CD1c-positive myeloid dendritic cell (primary cell): ENCODE results near the gene NEDD9.

Experiments used
- DNase-seq: peaks from one replicate; pipeline ENCODE4 v3.0.0-alpha.2; 2016; ENCODE audit errors: extremely low spot score

NEDD9 gene

GRCh38 chr6:11144393-11144851 lies 88.0 kb downstream of the NEDD9 start:
- DNase-seq = peak; percentile 74

GRCh38 chr6:11143394-11144371 lies 88.8 kb downstream of the NEDD9 start:
- DNase-seq = peak; percentile 90

- peak; percentile 31 for DNase-seq
Observed at GRCh38 chr6:11142296-11143027, 90.0 kb downstream of the NEDD9 start.

GRCh38 chr6:11141295-11141694 lies 91.2 kb downstream of the NEDD9 start:
- DNase-seq = peak; percentile 28

GRCh38 chr6:11140056-11140455 lies 92.4 kb downstream of the NEDD9 start:
- DNase-seq = no peak

GRCh38 chr6:11139051-11139960 lies 93.2 kb downstream of the NEDD9 start:
- peak; percentile 80 for DNase-seq

- DNase-seq = no peak
Observed at GRCh38 chr6:11136809-11137208, 95.7 kb downstream of the NEDD9 start.
